ENCODE data around the gene CYP2B6.

GRCh38 chr19:41050426-41050825 lies 59.3 kb downstream of the CYP2B6 start:
- TF ChIP-seq CTCF (IDR thresholded peaks at IDR 0.05; ENCODE audit: low read depth, low read length, poor library complexity, severe bottlenecking) (no peak), EZH2phosphoT487 (IDR thresholded peaks at IDR 0.05; ENCODE audit: borderline replicate concordance, low read length) (no peak)
